Esophagus (tissue), 2 donors: Measurements from ENCODE around the gene IKBIP. TPM values are rescaled to one million over a fixed set of nuclear protein-coding genes. Genes with fewer than 3 reads are reported as not detected.
"Not testable (repeated sequence)": the region's sequence is repeated elsewhere in the genome, so short reads cannot be mapped to it uniquely, and the experiment has no call there.

Experiments
- H3K27ac ChIP-seq, 2 donors: one replicate each; pipeline ENCODE4 v1.5.1; 2013; ENCODE audit warnings: low read depth in 2 of 2, mild to moderate bottlenecking in 2 of 2, inconsistent platforms in 1 of 2, low read length in 1 of 2, moderate library complexity in 1 of 2
- H3K27me3 ChIP-seq, 2 donors: one replicate each; pipeline ENCODE4 v1.6.1; 2013; ENCODE audit warnings: low read length in 2 of 2, control low read depth in 1 of 2, mild to moderate bottlenecking in 1 of 2; ENCODE audit not compliant: insufficient read depth in 2 of 2, control insufficient read depth in 1 of 2
- H3K36me3 ChIP-seq, 2 donors: one replicate each; pipeline ENCODE4 v1.6.1; 2013; ENCODE audit warnings: low read length in 1 of 2; ENCODE audit not compliant: control insufficient read depth in 2 of 2, insufficient read depth in 2 of 2
- H3K4me1 ChIP-seq, 2 donors: one replicate each; pipeline ENCODE4 v1.6.1; 2013; ENCODE audit warnings: low read length in 1 of 2; ENCODE audit not compliant: control insufficient read depth in 2 of 2, insufficient read depth in 2 of 2
- H3K4me3 ChIP-seq, 2 donors: one replicate each; pipeline ENCODE4 v1.5.1; 2013; ENCODE audit warnings: low read length in 2 of 2, mild to moderate bottlenecking in 2 of 2, low read depth in 1 of 2, moderate library complexity in 1 of 2
- H3K9me3 ChIP-seq, 2 donors: one replicate each; pipeline ENCODE4 v1.6.1; 2013; ENCODE audit warnings: mild to moderate bottlenecking in 2 of 2, low read depth in 1 of 2, low read length in 1 of 2, moderate library complexity in 1 of 2; ENCODE audit not compliant: control insufficient read depth in 2 of 2, insufficient read depth in 1 of 2
- WGBS, 2 donors: extraction: QIAGEN DNeasy Blood & Tissue Kit; methylation state at CpG; one replicate each; pipeline ENCODE4 v1.1.7; 2013; 5-methylcytosine and 5-hydroxymethylcytosine counted together
- polyA plus RNA-seq, 2 donors: library from polyadenylated mRNA; stranded (reverse); fragments of 200-250 nt; gene quantifications; one replicate each; pipeline ENCODE4 v1.2.3, GENCODE V29; 2013
- donor health status: healthy with polysubstance abuse.
- donor health status: Bipolar disorder and iron deficiency.

The IKBIP gene
- polyA plus RNA-seq, 2 donors, result 4.7 to 5.4 TPM

GRCh38 chr12:98580695-98581094 lies 63.9 kb downstream of the IKBIP start:
- H3K36me3 ChIP-seq, result no peaks in the 10 kb centered on the region
- H3K27me3 ChIP-seq, result no peaks in the 10 kb centered on the region
- H3K4me1 ChIP-seq, result no peaks in the 10 kb centered on the region
- H3K27ac ChIP-seq, result no peak overlapping the region
- no peak overlapping the region for H3K4me3 ChIP-seq
- 92 to 96% methylated on average over 5 of the region's 5 CpGs for WGBS, 2 donors
- no peaks in the 10 kb centered on the region for H3K9me3 ChIP-seq

GRCh38 chr12:98579835-98580234 lies 64.8 kb downstream of the IKBIP start:
- H3K9me3 ChIP-seq, result no peaks in the 10 kb centered on the region
- H3K27me3 ChIP-seq, result no peaks in the 10 kb centered on the region
- H3K4me3 ChIP-seq, result no peak overlapping the region
- WGBS, 2 donors, result 90 to 93% methylated on average over 3 of the region's 3 CpGs
- H3K27ac ChIP-seq, result no peak overlapping the region
- no peaks in the 10 kb centered on the region for H3K36me3 ChIP-seq
- no peaks in the 10 kb centered on the region for H3K4me1 ChIP-seq

GRCh38 chr12:98579347-98579746 lies 65.2 kb downstream of the IKBIP start:
- Histone ChIP-seq H3K9me3 (no peaks in the 10 kb centered on the region), H3K4me3 (no peak overlapping the region), H3K27me3 (no peaks in the 10 kb centered on the region), H3K4me1 (no peaks in the 10 kb centered on the region), H3K36me3 (no peaks in the 10 kb centered on the region), H3K27ac (no peak overlapping the region)
- WGBS, 2 donors, result 71 to 77% methylated on average over 5 of the region's 5 CpGs

DNA sequence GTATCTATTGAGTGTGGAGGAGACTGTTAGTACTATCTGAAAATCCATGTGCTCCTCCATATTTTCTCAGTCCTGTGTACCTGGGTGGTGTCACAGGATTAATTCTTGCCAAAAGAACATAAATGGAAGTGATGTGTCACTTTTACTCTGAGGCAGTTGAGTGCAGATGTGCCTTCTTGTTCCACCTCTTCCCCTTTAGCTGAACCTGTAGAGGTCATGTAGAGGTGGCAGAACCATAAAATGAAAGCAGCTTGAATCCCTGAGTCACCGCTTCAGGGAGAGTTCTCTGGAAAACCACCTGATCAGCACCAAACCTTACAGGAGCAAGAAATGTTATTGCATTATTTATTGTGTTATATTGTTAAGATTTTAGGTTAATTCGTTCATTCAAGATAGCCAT lies 65.8 kb downstream of the IKBIP start:
- no peaks in the 10 kb centered on the region for H3K4me1 ChIP-seq
- no peaks in the 10 kb centered on the region for H3K27me3 ChIP-seq
- WGBS, 2 donors, result 73 to 82% methylated on average over 2 of the region's 2 CpGs
- H3K4me3 ChIP-seq, result no peak overlapping the region
- no peaks in the 10 kb centered on the region for H3K36me3 ChIP-seq
- H3K9me3 ChIP-seq, result no peaks in the 10 kb centered on the region
- H3K27ac ChIP-seq, result no peak overlapping the region

- H3K27me3 ChIP-seq, result no peaks in the 10 kb centered on the region
These were observed 66.2 kb downstream of the IKBIP start for GRCh38 chr12:98578392-98578791.

GRCh38 chr12:98576795-98577194 lies 67.8 kb downstream of the IKBIP start:
- H3K4me1 ChIP-seq, H3K9me3 ChIP-seq, H3K4me3 ChIP-seq, H3K36me3 ChIP-seq, H3K27ac ChIP-seq, H3K27me3 ChIP-seq: not testable (repeated sequence)
- WGBS, 2 donors, result 83 to 86% methylated on average over 2 of the region's 2 CpGs

More at GRCh38 chr12:98578392-98578791, 66.2 kb downstream of the IKBIP start:
- Histone ChIP-seq H3K9me3 (no peaks in the 10 kb centered on the region), H3K36me3 (no peaks in the 10 kb centered on the region), H3K4me3 (no peak overlapping the region), H3K27ac (no peak overlapping the region), H3K4me1 (no peaks in the 10 kb centered on the region)
- 71% methylated on average over 1 of the region's 1 CpG for WGBS, 2 donors

- Histone ChIP-seq H3K27ac (no peak overlapping the region), H3K36me3 (no peaks in the 10 kb centered on the region), H3K9me3 (no peaks in the 10 kb centered on the region), H3K4me1 (no peaks in the 10 kb centered on the region), H3K4me3 (no peak overlapping the region), H3K27me3 (no peaks in the 10 kb centered on the region)
- WGBS, 2 donors, result 71 to 95% methylated on average over 4 of the region's 4 CpGs
These were observed 69.6 kb downstream of the IKBIP start for GRCh38 chr12:98575013-98575412.

Other genes with a start within 250 kb of the IKBIP start
- 10 to 100 TPM; 29.1 to 34.5 TPM for gene TMPO, start 129.2 kb downstream of the IKBIP start, polyA plus RNA-seq
- 100 to 1,000 TPM; 283 to 448 TPM for gene SLC25A3, start 51.1 kb downstream of the IKBIP start, polyA plus RNA-seq
- gene APAF1, start 502 bp upstream of the IKBIP start, polyA plus RNA-seq, result 1 to 10 TPM; 2.3 to 3.5 TPM